C4-2B (cell line): ENCODE data around the gene RCCD1.

Experiments
- H3K27ac ChIP-seq: fragments of 450-650 bp; 2 replicates; pipeline ENCODE4 v1.5.1; 2017
- ZFX ChIP-seq: fragments of 450-650 bp; IDR thresholded peaks from 2 replicates; pipeline ENCODE4 v1.6.1; 2017
- TF ChIP-seq, protein P1 (sequence below): fragments of 450-650 bp; conservative IDR thresholded peaks from 2 replicates; pipeline ENCODE4 v1.5.1; 2017; ENCODE audit warnings: mild to moderate bottlenecking

RCCD1 gene

DNA sequence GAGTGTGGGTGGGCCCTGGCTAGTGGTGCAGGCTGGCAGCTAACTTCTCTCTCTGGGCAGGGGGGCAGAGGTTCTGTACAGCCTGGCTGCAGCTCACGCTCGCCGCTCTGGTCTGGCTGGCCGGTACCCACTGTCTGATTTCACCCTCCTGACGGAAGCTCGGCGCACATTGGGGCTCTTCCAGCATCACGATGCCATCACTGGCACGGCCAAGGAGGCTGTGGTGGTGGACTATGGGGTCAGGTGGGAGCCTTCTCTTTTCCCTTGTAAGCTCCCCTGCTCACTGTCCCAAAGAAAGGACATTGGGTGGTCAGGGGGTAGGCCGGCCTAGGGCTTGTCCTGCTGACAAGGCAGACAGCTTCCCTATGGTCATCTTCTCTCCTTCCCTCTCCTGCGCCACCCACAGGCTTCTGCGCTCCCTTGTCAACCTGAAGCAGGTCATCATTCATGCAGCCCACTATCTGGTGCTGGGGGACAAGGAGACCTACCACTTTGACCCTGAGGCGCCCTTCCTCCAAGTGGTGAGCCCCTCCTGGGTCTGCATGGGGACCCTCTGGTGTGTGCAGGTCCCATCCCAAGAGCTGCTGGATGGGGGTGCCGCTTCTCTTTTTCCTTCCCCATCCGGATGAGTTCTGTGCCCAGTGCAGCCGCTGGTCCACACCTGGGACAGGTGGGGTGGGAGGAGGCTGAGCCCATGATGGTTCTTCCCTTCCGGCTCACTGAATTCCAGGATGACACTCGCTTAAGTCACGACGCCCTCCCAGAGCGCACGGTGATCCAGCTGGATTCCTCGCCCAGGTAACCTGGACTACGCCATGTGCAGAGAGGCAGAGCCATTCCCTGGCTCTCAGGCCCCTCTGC, 44.0 kb upstream of the RCCD1 start:
- no peak for TF ChIP-seq ZFX
- TF ChIP-seq, protein P1, sequence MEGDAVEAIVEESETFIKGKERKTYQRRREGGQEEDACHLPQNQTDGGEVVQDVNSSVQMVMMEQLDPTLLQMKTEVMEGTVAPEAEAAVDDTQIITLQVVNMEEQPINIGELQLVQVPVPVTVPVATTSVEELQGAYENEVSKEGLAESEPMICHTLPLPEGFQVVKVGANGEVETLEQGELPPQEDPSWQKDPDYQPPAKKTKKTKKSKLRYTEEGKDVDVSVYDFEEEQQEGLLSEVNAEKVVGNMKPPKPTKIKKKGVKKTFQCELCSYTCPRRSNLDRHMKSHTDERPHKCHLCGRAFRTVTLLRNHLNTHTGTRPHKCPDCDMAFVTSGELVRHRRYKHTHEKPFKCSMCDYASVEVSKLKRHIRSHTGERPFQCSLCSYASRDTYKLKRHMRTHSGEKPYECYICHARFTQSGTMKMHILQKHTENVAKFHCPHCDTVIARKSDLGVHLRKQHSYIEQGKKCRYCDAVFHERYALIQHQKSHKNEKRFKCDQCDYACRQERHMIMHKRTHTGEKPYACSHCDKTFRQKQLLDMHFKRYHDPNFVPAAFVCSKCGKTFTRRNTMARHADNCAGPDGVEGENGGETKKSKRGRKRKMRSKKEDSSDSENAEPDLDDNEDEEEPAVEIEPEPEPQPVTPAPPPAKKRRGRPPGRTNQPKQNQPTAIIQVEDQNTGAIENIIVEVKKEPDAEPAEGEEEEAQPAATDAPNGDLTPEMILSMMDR, result no peak
- no peak overlapping the region for H3K27ac ChIP-seq

GRCh38 chr15:90911302-90911623, 43.4 kb upstream of the RCCD1 start:
- H3K27ac ChIP-seq, result no peak overlapping the region
- no peak for TF ChIP-seq ZFX
- TF ChIP-seq, protein P1, result no peak

- TF ChIP-seq, protein P1, result no peak
- TF ChIP-seq ZFX, result no peak
- no peak overlapping the region for H3K27ac ChIP-seq
Measured at GRCh38 chr15:90911906-90912769, 42.5 kb upstream of the RCCD1 start.

DNA sequence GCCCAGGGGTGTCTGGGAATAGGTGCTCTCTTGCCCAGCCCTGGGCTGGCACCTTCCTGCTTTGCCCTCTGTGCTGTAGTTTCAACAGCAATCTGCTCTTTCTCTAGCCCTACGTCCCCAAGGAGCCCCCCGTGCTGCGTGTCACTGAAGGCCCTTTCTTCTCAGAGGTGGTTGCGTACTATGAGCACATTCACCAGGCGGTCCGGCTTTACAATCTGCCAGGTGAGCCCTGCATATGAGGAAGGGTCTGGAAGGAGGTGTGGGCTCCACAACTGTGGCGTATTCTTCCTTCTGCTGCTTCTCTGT, 42.0 kb upstream of the RCCD1 start:
- TF ChIP-seq, protein P1, result no peak
- no peak for TF ChIP-seq ZFX
- H3K27ac ChIP-seq, result no peak overlapping the region

DNA sequence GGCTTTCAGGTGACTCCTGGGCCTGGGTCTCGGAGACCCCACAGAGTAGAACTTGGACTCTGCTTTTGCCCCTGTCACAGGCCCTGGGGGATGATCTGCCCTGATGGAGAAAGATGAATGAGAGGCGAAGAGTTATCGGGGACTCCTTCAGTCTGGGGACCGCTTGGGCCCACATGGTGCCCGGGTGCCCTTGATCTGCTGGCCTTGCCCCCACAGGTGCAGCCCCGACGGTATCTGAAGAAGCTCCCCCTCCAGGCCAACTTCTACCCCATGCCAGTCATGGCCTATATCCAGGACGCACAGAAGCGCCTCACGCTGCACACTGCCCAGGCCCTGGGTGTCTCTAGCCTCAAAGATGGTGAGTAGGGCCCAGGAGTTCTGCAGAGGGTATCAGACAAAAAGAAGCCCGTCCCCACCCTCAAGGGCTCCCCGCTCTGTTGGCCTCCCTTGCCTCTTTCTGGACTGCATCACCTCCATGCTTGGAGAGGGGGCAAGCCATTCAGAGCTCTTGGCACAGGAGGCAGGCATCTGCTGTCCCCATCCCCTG, 41.2 kb upstream of the RCCD1 start:
- H3K27ac ChIP-seq, result no peak overlapping the region
- no peak for TF ChIP-seq ZFX
- TF ChIP-seq, protein P1, result no peak

DNA sequence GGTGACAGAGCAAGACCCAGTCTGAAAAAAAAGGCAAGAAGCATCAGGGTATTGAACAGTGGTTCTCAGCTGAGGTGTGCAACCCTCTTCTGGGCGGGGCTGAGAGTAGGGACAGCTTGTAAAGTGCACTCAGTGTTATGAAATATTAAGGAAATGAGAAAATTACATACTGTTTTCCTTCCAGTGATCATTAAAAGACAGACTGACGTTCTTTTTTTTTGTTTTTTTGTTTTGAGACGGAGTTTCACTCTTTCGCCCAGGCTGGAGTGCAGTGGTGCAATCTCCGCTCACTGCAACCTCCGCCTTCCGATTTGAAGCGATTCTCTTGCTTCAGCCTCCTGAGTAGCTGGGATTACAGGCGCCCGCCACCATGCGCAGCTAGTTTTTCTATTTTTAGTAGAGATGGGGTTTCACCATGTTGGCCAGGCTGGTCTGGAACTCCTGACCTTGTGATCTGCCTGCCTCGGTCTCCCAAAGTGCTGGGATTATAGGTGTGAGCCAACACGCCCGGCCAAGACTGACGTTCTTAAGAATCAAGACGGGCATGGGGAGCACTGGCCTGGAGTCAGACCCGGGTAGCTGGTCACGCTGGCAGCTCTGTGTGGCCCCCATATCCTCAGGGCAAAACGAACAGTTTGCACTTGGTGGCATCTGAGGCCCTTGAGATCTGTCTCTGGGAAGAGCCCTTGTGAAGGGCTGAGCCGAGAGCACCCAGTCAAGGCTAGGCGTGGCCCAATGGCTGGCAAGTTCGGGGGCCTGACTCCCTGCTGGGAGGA, 40.2 kb upstream of the RCCD1 start:
- no peak overlapping the region for H3K27ac ChIP-seq
- TF ChIP-seq ZFX, result no peak
- TF ChIP-seq, protein P1, result no peak
